ENCODE results near the gene CACNA1C. TPM values are rescaled to one million over a fixed set of nuclear protein-coding genes. Genes with fewer than 3 reads are reported as not detected.
A peak's percentile ranks its signal among the peaks of the same experiment; 100 is the strongest.

The CACNA1C gene
- total RNA-seq, 1 donor from 2014 or later: 0.51 TPM

GRCh38 chr12:2356601-2357125 lies 303.9 kb downstream of the CACNA1C start:
- DNase-seq (ENCODE audit: low read depth in 2 of 2): no peak

GRCh38 chr12:2358986-2359658 lies 306.3 kb downstream of the CACNA1C start:
- DNase-seq (ENCODE audit: low read depth in 2 of 2): no peak

GRCh38 chr12:2359725-2360629 lies 307.2 kb downstream of the CACNA1C start:
- DNase-seq (ENCODE audit: low read depth in 2 of 2): no peak

- no peak for DNase-seq (ENCODE audit: low read depth in 2 of 2)
These were observed 307.9 kb downstream of the CACNA1C start for GRCh38 chr12:2360630-2361170.

- DNase-seq (ENCODE audit: low read depth in 2 of 2): no peak
These were observed 311.2 kb downstream of the CACNA1C start for GRCh38 chr12:2363836-2364609.

GRCh38 chr12:2364631-2365051 lies 311.9 kb downstream of the CACNA1C start:
- no peak for DNase-seq (ENCODE audit: low read depth in 2 of 2)

GRCh38 chr12:2366711-2367110 lies 313.9 kb downstream of the CACNA1C start:
- DNase-seq (ENCODE audit: low read depth in 2 of 2): no peak

- DNase-seq (ENCODE audit: low read depth in 2 of 2): no peak
These were observed 319.4 kb downstream of the CACNA1C start for GRCh38 chr12:2372178-2372577.

- no peak for DNase-seq (ENCODE audit: low read depth in 2 of 2)
These were observed 319.9 kb downstream of the CACNA1C start for GRCh38 chr12:2372735-2373134.

GRCh38 chr12:2373307-2373706 lies 320.5 kb downstream of the CACNA1C start:
- no peak for DNase-seq (ENCODE audit: low read depth in 2 of 2)

GRCh38 chr12:2374092-2374906 lies 321.5 kb downstream of the CACNA1C start:
- no peak for DNase-seq (ENCODE audit: low read depth in 2 of 2)

- DNase-seq (ENCODE audit: low read depth in 2 of 2): no peak
These were observed 323.1 kb downstream of the CACNA1C start for GRCh38 chr12:2375871-2376270.

GRCh38 chr12:2376908-2377657 lies 324.3 kb downstream of the CACNA1C start:
- no peak for DNase-seq (ENCODE audit: low read depth in 2 of 2)

GRCh38 chr12:2378835-2379330 lies 326.1 kb downstream of the CACNA1C start:
- no peak for DNase-seq (ENCODE audit: low read depth in 2 of 2)

GRCh38 chr12:2380946-2381345 lies 328.2 kb downstream of the CACNA1C start:
- DNase-seq (ENCODE audit: low read depth in 2 of 2): no peak

GRCh38 chr12:2382370-2383155 lies 329.8 kb downstream of the CACNA1C start:
- DNase-seq (ENCODE audit: low read depth in 2 of 2): peak in 1 of 2 donors; percentile 7

- DNase-seq (ENCODE audit: low read depth in 2 of 2): no peak
These were observed 330.7 kb downstream of the CACNA1C start for GRCh38 chr12:2383325-2384028.

GRCh38 chr12:2384029-2384386 lies 331.2 kb downstream of the CACNA1C start:
- no peak for DNase-seq (ENCODE audit: low read depth in 2 of 2)
